Stomach smooth muscle (tissue), 2 donors: ENCODE measurements around the gene OR4N5.

Experiments used
- H3K27ac ChIP-seq: one replicate; pipeline ENCODE4 v1.7.0; 2013; ENCODE audit warnings: mild to moderate bottlenecking, low read length, inconsistent platforms
- H3K27me3 ChIP-seq, 2 donors: one replicate each; pipeline ENCODE4 v1.7.0; 2013; ENCODE audit warnings: low read length in 2 of 2; ENCODE audit not compliant: insufficient read depth in 2 of 2, control insufficient read depth in 1 of 2
- H3K36me3 ChIP-seq, 2 donors: one replicate each; pipeline ENCODE4 v1.7.0; 2013; ENCODE audit warnings: low read length in 2 of 2; ENCODE audit not compliant: control insufficient read depth in 2 of 2, insufficient read depth in 2 of 2
- H3K4me1 ChIP-seq: one replicate; pipeline ENCODE4 v1.7.0; 2013; ENCODE audit warnings: low read length; ENCODE audit not compliant: control insufficient read depth, insufficient read depth
- H3K4me3 ChIP-seq, 2 donors: one replicate each; pipeline ENCODE4 v1.7.0; 2013; ENCODE audit warnings: low read length in 2 of 2
- H3K9ac ChIP-seq, 2 donors: one replicate each; pipeline ENCODE4 v1.7.0; 2013; ENCODE audit warnings: low read length in 2 of 2, mild to moderate bottlenecking in 1 of 2
- H3K9me3 ChIP-seq, 2 donors: one replicate each; pipeline ENCODE4 v1.7.0; 2013; ENCODE audit warnings: low read length in 2 of 2; ENCODE audit not compliant: control insufficient read depth in 2 of 2
- donor health status: healthy.
- donor health status: Pancreatic carcinoma.

The OR4N5 gene

GRCh38 chr14:20194101-20194500 lies 55.5 kb downstream of the OR4N5 start:
- no peaks in the 10 kb centered on the region for H3K27me3 ChIP-seq
- H3K4me3 ChIP-seq = no peak overlapping the region
- H3K9ac ChIP-seq = no peak overlapping the region
- H3K36me3 ChIP-seq = no peaks in the 10 kb centered on the region
- no peaks in the 10 kb centered on the region for H3K9me3 ChIP-seq
- H3K27ac ChIP-seq = no peak overlapping the region
- no peaks in the 10 kb centered on the region for H3K4me1 ChIP-seq
